Keratinocyte (primary cell): ENCODE data around the gene PRR29. TPM values are rescaled to one million over a fixed set of nuclear protein-coding genes. Genes with fewer than 3 reads are reported as not detected.

Source experiments
- DNase-seq: peaks from one replicate; pipeline ENCODE4 v3.0.0-alpha.2; 2011; ENCODE audit warnings: low read depth, missing footprints, low spot score
- FAIRE-seq: peaks from 2 replicates; lab custom pipeline; 2011; peaks lifted over from hg19 to GRCh38; lab: Jason Lieb, UNC
- H2AFZ ChIP-seq: 2 replicates; pipeline ENCODE4 v1.6.0; 2012; ENCODE audit warnings: low read length, control low read depth, inconsistent platforms; ENCODE audit not compliant: control insufficient read depth
- H3K27ac ChIP-seq: 2 replicates; pipeline ENCODE4 v1.5.1; 2011; ENCODE audit warnings: low read length; ENCODE audit not compliant: control insufficient read depth, insufficient read depth
- H3K27me3 ChIP-seq: 3 replicates; pipeline ENCODE4 v1.6.0; 2011; ENCODE audit warnings: low read length; ENCODE audit not compliant: control insufficient read depth, insufficient read depth; ENCODE audit errors: extremely low read depth
- H3K36me3 ChIP-seq, 2 experiments: 2 replicates in 1 of 2; 3 replicates in 1 of 2; pipeline ENCODE4 v1.5.1; 2011; ENCODE audit warnings: low read length in 2 of 2, mild to moderate bottlenecking in 1 of 2; ENCODE audit not compliant: control insufficient read depth in 2 of 2, insufficient read depth in 2 of 2; ENCODE audit errors: extremely low read depth in 1 of 2
- H3K4me1 ChIP-seq: 3 replicates; pipeline ENCODE4 v1.5.1; 2011; ENCODE audit warnings: low read length; ENCODE audit not compliant: control insufficient read depth, insufficient read depth; ENCODE audit errors: extremely low read depth
- H3K4me2 ChIP-seq: 3 replicates; pipeline ENCODE4 v1.6.0; 2011; ENCODE audit warnings: low read depth, low read length; ENCODE audit not compliant: control insufficient read depth, insufficient read depth; ENCODE audit errors: extremely low read depth
- H3K4me3 ChIP-seq, 3 experiments: fragments of 200-600 bp in 1 of 3; sonication (generic) in 1 of 3; 2 replicates in 2 of 3; 3 replicates in 1 of 3; pipeline ENCODE4 v1.5.1; 2011 to 2016; ENCODE audit warnings: low read length in 3 of 3, mild to moderate bottlenecking in 3 of 3, control low read depth in 2 of 3, inconsistent platforms in 1 of 3, low read depth in 1 of 3, mixed read lengths in 1 of 3, mixed run types in 1 of 3, moderate library complexity in 1 of 3; ENCODE audit not compliant: control insufficient read depth in 2 of 3, insufficient read depth in 2 of 3; ENCODE audit errors: extremely low read depth in 1 of 3
- H3K79me2 ChIP-seq: 2 replicates; pipeline ENCODE4 v1.6.0; 2012; ENCODE audit warnings: low read length; ENCODE audit not compliant: control insufficient read depth, insufficient read depth
- H3K9ac ChIP-seq: 3 replicates; pipeline ENCODE4 v1.6.0; 2011; ENCODE audit warnings: low read length; ENCODE audit not compliant: control insufficient read depth, insufficient read depth; ENCODE audit errors: extremely low read depth
- H3K9me1 ChIP-seq: 3 replicates; pipeline ENCODE4 v1.6.0; 2011; ENCODE audit warnings: low read length; ENCODE audit not compliant: control insufficient read depth, insufficient read depth; ENCODE audit errors: extremely low read depth
- H3K9me3 ChIP-seq: 2 replicates; pipeline ENCODE4 v1.5.1; 2012; ENCODE audit warnings: low read depth, low read length; ENCODE audit not compliant: control insufficient read depth
- H4K20me1 ChIP-seq: 3 replicates; pipeline ENCODE4 v1.6.0; 2011; ENCODE audit warnings: low read length; ENCODE audit not compliant: control insufficient read depth, insufficient read depth; ENCODE audit errors: extremely low read depth
- CTCF ChIP-seq, 3 experiments: IDR thresholded peaks in 1 of 3; conservative IDR thresholded peaks in 1 of 3; optimal IDR thresholded peaks in 1 of 3; 2 replicates in 2 of 3; 3 replicates in 1 of 3; pipeline versions ENCODE3 to v1.5.1; 2011; ENCODE audit warnings: low read length in 3 of 3, mild to moderate bottlenecking in 3 of 3, moderate library complexity in 2 of 3, control low read depth in 1 of 3, inconsistent platforms in 1 of 3; ENCODE audit not compliant: insufficient read depth in 2 of 3; ENCODE audit errors: extremely low read depth in 1 of 3
- EZH2 ChIP-seq: IDR thresholded peaks from one replicate; pipeline ENCODE4 v1.6.1; 2012; ENCODE audit warnings: inconsistent platforms, mild to moderate bottlenecking, low read length, moderate library complexity
- dilution Hi-C: fragments of 300-500 bp; cut with MboI; formaldehyde crosslinking; loops from one replicate; pipeline ENCODE4 v1.7.0; 2020; ENCODE audit warnings: low sequenced_read_pairs; ENCODE audit not compliant: extremely low pct_ligation_motif_present
- polyA plus RNA-seq, 5 experiments: library from polyadenylated mRNA; depleted of rRNA in 3 of 5; stranded (reverse) in 3 of 5; stranded (forward) in 1 of 5; unstranded in 1 of 5; fragments of >200 nt; gene quantifications; 1 replicate in 1 of 5; 2 replicates in 3 of 5; 3 replicates in 1 of 5; pipeline versions ENCODE4 v1.2.1 to v1.2.3, GENCODE V29; 2011 to 2012; ENCODE audit warnings: missing spikeins in 2 of 5, low read depth in 1 of 5, low replicate concordance in 1 of 5

PRR29 gene
- polyA plus RNA-seq, 1 donor (not counting 4 experiments of a cell fraction or from before 2014, with no cell fraction given): 0.01 TPM

GRCh38 chr17:64008830-64009229 lies 10.7 kb downstream of the PRR29 start:
- Histone ChIP-seq H4K20me1 (no peaks in the 10 kb centered on the region), H3K9me3 (no peaks in the 10 kb centered on the region), H3K27me3 (no peaks in the 10 kb centered on the region), H3K79me2 (no peaks in the 10 kb centered on the region), H3K36me3 (no peaks in the 10 kb centered on the region), H3K4me2 (no peak overlapping the region), H3K4me1 (no peaks in the 10 kb centered on the region), H3K9me1 (no peaks in the 10 kb centered on the region), H3K4me3 (no peak overlapping the region), H3K27ac (no peak overlapping the region), H3K9ac (no peak overlapping the region), H2AFZ (no peak overlapping the region)
- dilution Hi-C loops: no loop called here
- FAIRE-seq: no peak
- TF ChIP-seq CTCF (optimal IDR thresholded peaks at IDR 0.05 in 1 of 3, IDR thresholded peaks at IDR 0.05 in 1 of 3, conservative IDR thresholded peaks at IDR 0.05 in 1 of 3; ENCODE audit: extremely low read depth in 1 of 3, insufficient read depth in 2 of 3, low read length in 3 of 3) (no peak), EZH2 (no peak)
- DNase-seq: no peak

- Histone ChIP-seq H3K4me1 (no peaks in the 10 kb centered on the region), H3K4me2 (no peak overlapping the region), H3K9ac (no peak overlapping the region), H3K9me3 (no peaks in the 10 kb centered on the region), H3K9me1 (no peaks in the 10 kb centered on the region), H3K79me2 (no peaks in the 10 kb centered on the region), H3K27ac (no peak overlapping the region), H3K36me3 (no peaks in the 10 kb centered on the region), H4K20me1 (no peaks in the 10 kb centered on the region), H2AFZ (no peak overlapping the region), H3K27me3 (no peaks in the 10 kb centered on the region), H3K4me3 (no peak overlapping the region)
- FAIRE-seq (no peak), DNase-seq (no peak)
- dilution Hi-C loops: no loop called here
- TF ChIP-seq CTCF (optimal IDR thresholded peaks at IDR 0.05 in 1 of 3, IDR thresholded peaks at IDR 0.05 in 1 of 3, conservative IDR thresholded peaks at IDR 0.05 in 1 of 3; ENCODE audit: extremely low read depth in 1 of 3, insufficient read depth in 2 of 3, low read length in 3 of 3): no peak
- TF ChIP-seq EZH2: no peak
These were observed 11.6 kb downstream of the PRR29 start for GRCh38 chr17:64009571-64010402.
